Breast epithelium (tissue), 3 donors: ENCODE data around the gene NUAK1.

Source experiments
- CTCF ChIP-seq, 3 donors: fragments of 450-650 bp; IDR thresholded peaks; one replicate each; pipeline ENCODE4 v1.5.1; 2016 to 2017; ENCODE audit warnings: antibody characterized with exemption in 3 of 3, mild to moderate bottlenecking in 3 of 3, moderate library complexity in 3 of 3
- POLR2A ChIP-seq: fragments of 450-650 bp; IDR thresholded peaks from one replicate; pipeline ENCODE4 v1.6.1; 2016; ENCODE audit warnings: antibody characterized with exemption, mild to moderate bottlenecking, moderate library complexity
- POLR2AphosphoS5 ChIP-seq, 3 donors: sonication (generic); formaldehyde crosslinking; IDR thresholded peaks; one replicate each; pipeline ENCODE4 v1.6.1; 2017; ENCODE audit warnings: antibody characterized with exemption in 3 of 3

GRCh38 chr12:106067606-106068205, 71.0 kb downstream of the NUAK1 start:
- TF ChIP-seq CTCF (IDR thresholded peaks at IDR 0.05) (no peak), POLR2AphosphoS5 (IDR thresholded peaks at IDR 0.05) (no peak), POLR2A (no peak)
